ENCODE data around the gene TCF3.

DNA sequence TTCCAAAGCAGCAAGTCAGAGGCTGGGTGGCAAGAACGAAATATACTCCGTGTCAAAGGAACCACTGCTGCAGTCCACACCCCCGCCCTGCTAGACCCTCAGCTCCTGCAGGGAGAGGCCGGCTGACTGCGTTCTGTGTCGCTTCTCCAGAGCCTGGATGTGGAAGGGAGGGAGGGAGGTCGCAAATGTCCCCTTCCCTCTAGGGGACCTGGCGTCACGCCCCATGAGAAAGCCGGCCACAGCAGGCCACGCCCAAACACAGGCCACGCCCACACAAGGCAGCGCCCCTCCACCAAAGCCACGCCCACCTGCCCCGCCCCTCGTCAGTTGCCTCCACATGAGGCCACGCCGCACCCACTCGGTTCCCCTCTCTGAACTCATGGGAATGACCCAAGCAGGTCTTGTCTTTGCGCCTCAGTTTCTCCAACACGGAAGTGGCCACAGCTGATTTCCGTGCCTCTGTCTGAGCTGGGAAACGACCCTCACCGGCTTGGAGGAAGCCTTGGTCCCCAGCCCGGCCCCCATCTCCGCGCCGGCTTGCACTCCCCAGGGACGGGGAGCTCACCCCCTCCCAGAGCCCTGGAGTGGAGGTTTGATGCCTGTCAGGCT, 38.4 kb upstream of the TCF3 start:
- TF ChIP-seq, protein P1, sequence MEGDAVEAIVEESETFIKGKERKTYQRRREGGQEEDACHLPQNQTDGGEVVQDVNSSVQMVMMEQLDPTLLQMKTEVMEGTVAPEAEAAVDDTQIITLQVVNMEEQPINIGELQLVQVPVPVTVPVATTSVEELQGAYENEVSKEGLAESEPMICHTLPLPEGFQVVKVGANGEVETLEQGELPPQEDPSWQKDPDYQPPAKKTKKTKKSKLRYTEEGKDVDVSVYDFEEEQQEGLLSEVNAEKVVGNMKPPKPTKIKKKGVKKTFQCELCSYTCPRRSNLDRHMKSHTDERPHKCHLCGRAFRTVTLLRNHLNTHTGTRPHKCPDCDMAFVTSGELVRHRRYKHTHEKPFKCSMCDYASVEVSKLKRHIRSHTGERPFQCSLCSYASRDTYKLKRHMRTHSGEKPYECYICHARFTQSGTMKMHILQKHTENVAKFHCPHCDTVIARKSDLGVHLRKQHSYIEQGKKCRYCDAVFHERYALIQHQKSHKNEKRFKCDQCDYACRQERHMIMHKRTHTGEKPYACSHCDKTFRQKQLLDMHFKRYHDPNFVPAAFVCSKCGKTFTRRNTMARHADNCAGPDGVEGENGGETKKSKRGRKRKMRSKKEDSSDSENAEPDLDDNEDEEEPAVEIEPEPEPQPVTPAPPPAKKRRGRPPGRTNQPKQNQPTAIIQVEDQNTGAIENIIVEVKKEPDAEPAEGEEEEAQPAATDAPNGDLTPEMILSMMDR (IDR thresholded peaks at IDR 0.05; ENCODE audit: poor library complexity): no peak
- TF ChIP-seq EZH2 (IDR thresholded peaks at IDR 0.05; ENCODE audit: borderline replicate concordance) (no peak), EZH2phosphoT487 (IDR thresholded peaks at IDR 0.05; ENCODE audit: low read depth, severe bottlenecking, unreplicated experiment) (no peak)

Data from hepatocyte (in vitro differentiated cells).